HepG2 (cell line): Measurements from ENCODE around the gene ATP8A2. TPM values are rescaled to one million over a fixed set of nuclear protein-coding genes. Genes with fewer than 3 reads are reported as not detected.

ENCODE experiments used
- ATAC-seq: fragments of 200-7000 bp; cut with Tn5 transposase; 3 replicates; pipeline ENCODE4 v1.9.1; 2020; ENCODE audit warnings: mild to moderate bottlenecking, moderate library complexity
- BruUV-seq: library from RNA; stranded (reverse); fragments of 400-500 nt; replicated peaks from 2 replicates; lab custom pipeline; 2021; lab: Mats Ljungman, UMichigan
- CTCF ChIA-PET: fragments of 300-600 bp; formaldehyde crosslinking; extraction: SDS; loops from one replicate; lab custom pipeline; 2021; ENCODE audit warnings: low total read pairs, inconsistent platforms, low intra/inter-chr PET ratio; lab: Yijun Ruan, JAX
- POLR2A ChIA-PET: fragments of 350-600 bp; sonication (Branson Sonifier 250); formaldehyde crosslinking; loops from one replicate; lab custom pipeline; 2020; ENCODE audit warnings: antibody characterized with exemption, inconsistent platforms; lab: Yijun Ruan, JAX
- DNase-seq: peaks from one replicate; pipeline ENCODE4 v3.0.0-alpha.2; 2015; ENCODE audit warnings: low spot score
- FAIRE-seq: peaks from 3 replicates; lab custom pipeline; 2011; peaks lifted over from hg19 to GRCh38; lab: Jason Lieb, UNC
- H2AFZ ChIP-seq: one replicate; pipeline ENCODE4 v1.6.1; 2011; ENCODE audit warnings: low read length, inconsistent platforms
- H3K27ac ChIP-seq: fragments of 300-600 bp; 3 replicates; pipeline ENCODE4 v1.8.0; 2011; ENCODE audit warnings: mixed run types, mild to moderate bottlenecking, mixed read lengths, low read length, inconsistent platforms; ENCODE audit not compliant: insufficient read depth; ENCODE audit errors: extremely low read length
- H3K27me3 ChIP-seq, 2 experiments: fragments of 200-600 bp in 1 of 2; 2 replicates in 1 of 2; 3 replicates in 1 of 2; pipeline versions ENCODE4 v1.6.0 to v1.8.0; 2011; ENCODE audit warnings: low read length in 2 of 2, mild to moderate bottlenecking in 2 of 2, moderate library complexity in 2 of 2, inconsistent platforms in 1 of 2; ENCODE audit not compliant: insufficient read depth in 2 of 2, control insufficient read depth in 1 of 2
- H3K36me3 ChIP-seq, 2 experiments: fragments of 200-600 bp in 1 of 2; replicated peaks in 1 of 2; 2 replicates in 1 of 2; 3 replicates in 1 of 2; pipeline versions ENCODE4 v1.5.1 to v1.8.0; 2011; ENCODE audit warnings: low read length in 2 of 2, inconsistent platforms in 1 of 2; ENCODE audit not compliant: insufficient read depth in 2 of 2, control insufficient read depth in 1 of 2
- H3K4me1 ChIP-seq: 2 replicates; pipeline ENCODE4 v1.5.1; 2012; ENCODE audit warnings: low read length, inconsistent platforms; ENCODE audit not compliant: insufficient read depth
- H3K4me2 ChIP-seq: 2 replicates; pipeline ENCODE4 v1.6.0; 2011; ENCODE audit warnings: low read depth, low read length, inconsistent platforms
- H3K4me3 ChIP-seq, 3 experiments: fragments of 200-600 bp in 1 of 3; sonication (generic), shearing (Covaris generic) in 1 of 3; replicated peaks in 1 of 3; 2 replicates each; pipeline ENCODE4 v1.5.1; 2011 to 2016; ENCODE audit warnings: low read length in 3 of 3, inconsistent platforms in 2 of 3, low read depth in 2 of 3, mild to moderate bottlenecking in 2 of 3, control low read depth in 1 of 3, mixed read lengths in 1 of 3; ENCODE audit not compliant: insufficient read depth in 1 of 3
- H3K79me2 ChIP-seq: one replicate; pipeline ENCODE4 v1.6.1; 2011; ENCODE audit warnings: low read length, inconsistent platforms; ENCODE audit not compliant: insufficient read depth
- H3K9ac ChIP-seq: 2 replicates; pipeline ENCODE4 v1.6.0; 2011; ENCODE audit warnings: mild to moderate bottlenecking, low read depth, low read length, inconsistent platforms; ENCODE audit not compliant: insufficient read depth
- H3K9me3 ChIP-seq: 2 replicates; pipeline ENCODE4 v1.5.1; 2012; ENCODE audit warnings: mild to moderate bottlenecking, low read length
- H4K20me1 ChIP-seq: 2 replicates; pipeline ENCODE4 v1.6.0; 2011; ENCODE audit warnings: inconsistent platforms, mild to moderate bottlenecking, low read length, moderate library complexity; ENCODE audit not compliant: insufficient read depth
- PCBP1 ChIP-seq: fragments of 200-400 bp; formaldehyde crosslinking; IDR thresholded peaks from 2 replicates; pipeline ENCODE4 v1.6.1; 2017; ENCODE audit warnings: mild to moderate bottlenecking, low read depth, low read length, borderline replicate concordance
- YEATS2 ChIP-seq: sonication (generic); formaldehyde crosslinking; IDR thresholded peaks from 2 replicates; pipeline ENCODE4 v1.4.0; 2020; ENCODE audit warnings: missing genetic modification reagents, borderline replicate concordance
- ZNF589 ChIP-seq: sonication (generic); formaldehyde crosslinking; conservative IDR thresholded peaks from 2 replicates; pipeline ENCODE4 v1.8.0; 2022; ENCODE audit warnings: mild to moderate bottlenecking, moderate library complexity, missing genetic modification reagents
- WGBS: methylation state at CpG from one replicate; pipeline ENCODE4 v1.1.6; 2017; ENCODE audit warnings: low lambda C conversion rate; 5-methylcytosine and 5-hydroxymethylcytosine counted together
- in situ Hi-C: cut with HindIII; loops from 2 replicates; pipeline ENCODE4 v1.10.0; 2017; ENCODE audit warnings: low pct_unique_long_range_greater_than_20kb; ENCODE audit not compliant: extremely low pct_ligation_motif_present
- intact Hi-C: fragments of 100-400 bp; cut with micrococcal nuclease; formaldehyde crosslinking; loops from one replicate; pipeline ENCODE4 v1.10.0; 2022; ENCODE audit not compliant: unreplicated experiment
- polyA plus RNA-seq, 8 experiments: library from polyadenylated mRNA; depleted of rRNA in 3 of 8; stranded (reverse) in 7 of 8; unstranded in 1 of 8; fragments of >200 nt; fragmentation: Illumina TruSeq in 4 of 8; extraction: Trizol in 4 of 8; gene quantifications; 2 replicates each; pipeline versions ENCODE4 v1.2.1 to v1.2.3, GENCODE V29; 2011 to 2016; ENCODE audit warnings: low read depth in 4 of 8, missing spikeins in 1 of 8, mixed read lengths in 1 of 8; ENCODE audit not compliant: insufficient read depth in 1 of 8
- total RNA-seq, 5 experiments: library from RNA; depleted of rRNA; stranded (reverse); fragments of >200 nt; fragmentation: Illumina TruSeq; extraction: Trizol; gene quantifications; 2 replicates each; pipeline ENCODE4 v1.2.3, GENCODE V29; 2016; ENCODE audit warnings: low read depth in 1 of 5
- TF ChIP-seq, protein P1 (sequence below): sonication (generic); formaldehyde crosslinking; IDR thresholded peaks from 2 replicates; pipeline ENCODE4 v1.8.0; 2022; ENCODE audit warnings: mild to moderate bottlenecking, missing genetic modification reagents; ENCODE audit not compliant: insufficient replicate concordance
- TF ChIP-seq, protein P2 (sequence below): sonication (generic); formaldehyde crosslinking; IDR thresholded peaks from 2 replicates; pipeline ENCODE4 v1.4.0; 2020; ENCODE audit warnings: missing genetic modification reagents, borderline replicate concordance
- TF ChIP-seq, protein P3 (sequence below): sonication (generic); formaldehyde crosslinking; IDR thresholded peaks from 2 replicates; pipeline ENCODE4 v1.5.0; 2020; ENCODE audit warnings: missing genetic modification reagents
- TF ChIP-seq, protein P4 (sequence below): sonication (generic); formaldehyde crosslinking; IDR thresholded peaks from 2 replicates; pipeline ENCODE4 v1.9.0; 2022; ENCODE audit warnings: missing genetic modification reagents, mild to moderate bottlenecking, borderline replicate concordance
- TF ChIP-seq, protein P5 (sequence below): sonication (generic); formaldehyde crosslinking; IDR thresholded peaks from 2 replicates; pipeline ENCODE4 v1.5.1; 2020; ENCODE audit warnings: missing genetic modification reagents, mild to moderate bottlenecking, borderline replicate concordance

Gene ATP8A2
- total and polyA plus RNA-seq, 2 of the 13 experiments (the other 11 are each of a cell fraction or from before 2014, with no cell fraction given): 0.09 TPM; not detected in 1

DNA sequence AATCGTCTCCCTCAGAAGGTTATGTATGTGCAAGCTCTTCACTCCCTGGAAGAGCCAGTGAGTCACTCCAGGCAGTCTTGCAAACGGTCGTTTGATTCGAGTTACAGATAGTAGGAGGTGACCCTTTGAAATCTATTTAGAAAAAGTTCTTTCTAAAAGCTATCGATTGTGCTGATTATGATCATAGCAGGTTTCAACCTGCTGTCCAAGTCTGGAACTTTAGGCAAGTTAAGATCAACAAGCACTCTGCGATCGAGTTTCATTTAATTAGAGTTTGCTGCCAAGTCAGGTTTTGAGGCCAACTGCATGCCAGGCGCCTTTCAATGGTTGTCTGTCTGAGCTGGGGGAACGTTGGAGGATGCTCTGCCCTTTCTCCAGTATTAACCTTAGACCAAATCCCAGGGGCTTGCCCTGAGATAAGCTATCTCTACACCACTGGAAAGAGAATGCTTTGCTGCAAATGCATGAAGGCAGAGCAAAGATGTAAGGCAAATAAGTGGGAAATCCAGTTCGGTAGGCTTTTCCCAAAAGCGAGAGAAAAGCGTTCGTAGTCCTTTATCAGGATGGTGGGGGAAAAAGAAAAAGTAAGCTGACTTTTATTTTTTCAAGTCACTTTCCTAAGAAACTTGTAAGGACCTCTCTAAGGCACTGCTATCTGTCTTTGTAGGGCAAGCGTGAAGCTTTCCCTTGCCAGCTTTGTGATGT lies 287.5 kb downstream of the ATP8A2 start:
- no peak overlapping the region for H3K4me2 ChIP-seq
- TF ChIP-seq, protein P1, sequence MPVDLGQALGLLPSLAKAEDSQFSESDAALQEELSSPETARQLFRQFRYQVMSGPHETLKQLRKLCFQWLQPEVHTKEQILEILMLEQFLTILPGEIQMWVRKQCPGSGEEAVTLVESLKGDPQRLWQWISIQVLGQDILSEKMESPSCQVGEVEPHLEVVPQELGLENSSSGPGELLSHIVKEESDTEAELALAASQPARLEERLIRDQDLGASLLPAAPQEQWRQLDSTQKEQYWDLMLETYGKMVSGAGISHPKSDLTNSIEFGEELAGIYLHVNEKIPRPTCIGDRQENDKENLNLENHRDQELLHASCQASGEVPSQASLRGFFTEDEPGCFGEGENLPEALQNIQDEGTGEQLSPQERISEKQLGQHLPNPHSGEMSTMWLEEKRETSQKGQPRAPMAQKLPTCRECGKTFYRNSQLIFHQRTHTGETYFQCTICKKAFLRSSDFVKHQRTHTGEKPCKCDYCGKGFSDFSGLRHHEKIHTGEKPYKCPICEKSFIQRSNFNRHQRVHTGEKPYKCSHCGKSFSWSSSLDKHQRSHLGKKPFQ (CRISPR knock-in tag): no peak
- TF ChIP-seq, protein P2, sequence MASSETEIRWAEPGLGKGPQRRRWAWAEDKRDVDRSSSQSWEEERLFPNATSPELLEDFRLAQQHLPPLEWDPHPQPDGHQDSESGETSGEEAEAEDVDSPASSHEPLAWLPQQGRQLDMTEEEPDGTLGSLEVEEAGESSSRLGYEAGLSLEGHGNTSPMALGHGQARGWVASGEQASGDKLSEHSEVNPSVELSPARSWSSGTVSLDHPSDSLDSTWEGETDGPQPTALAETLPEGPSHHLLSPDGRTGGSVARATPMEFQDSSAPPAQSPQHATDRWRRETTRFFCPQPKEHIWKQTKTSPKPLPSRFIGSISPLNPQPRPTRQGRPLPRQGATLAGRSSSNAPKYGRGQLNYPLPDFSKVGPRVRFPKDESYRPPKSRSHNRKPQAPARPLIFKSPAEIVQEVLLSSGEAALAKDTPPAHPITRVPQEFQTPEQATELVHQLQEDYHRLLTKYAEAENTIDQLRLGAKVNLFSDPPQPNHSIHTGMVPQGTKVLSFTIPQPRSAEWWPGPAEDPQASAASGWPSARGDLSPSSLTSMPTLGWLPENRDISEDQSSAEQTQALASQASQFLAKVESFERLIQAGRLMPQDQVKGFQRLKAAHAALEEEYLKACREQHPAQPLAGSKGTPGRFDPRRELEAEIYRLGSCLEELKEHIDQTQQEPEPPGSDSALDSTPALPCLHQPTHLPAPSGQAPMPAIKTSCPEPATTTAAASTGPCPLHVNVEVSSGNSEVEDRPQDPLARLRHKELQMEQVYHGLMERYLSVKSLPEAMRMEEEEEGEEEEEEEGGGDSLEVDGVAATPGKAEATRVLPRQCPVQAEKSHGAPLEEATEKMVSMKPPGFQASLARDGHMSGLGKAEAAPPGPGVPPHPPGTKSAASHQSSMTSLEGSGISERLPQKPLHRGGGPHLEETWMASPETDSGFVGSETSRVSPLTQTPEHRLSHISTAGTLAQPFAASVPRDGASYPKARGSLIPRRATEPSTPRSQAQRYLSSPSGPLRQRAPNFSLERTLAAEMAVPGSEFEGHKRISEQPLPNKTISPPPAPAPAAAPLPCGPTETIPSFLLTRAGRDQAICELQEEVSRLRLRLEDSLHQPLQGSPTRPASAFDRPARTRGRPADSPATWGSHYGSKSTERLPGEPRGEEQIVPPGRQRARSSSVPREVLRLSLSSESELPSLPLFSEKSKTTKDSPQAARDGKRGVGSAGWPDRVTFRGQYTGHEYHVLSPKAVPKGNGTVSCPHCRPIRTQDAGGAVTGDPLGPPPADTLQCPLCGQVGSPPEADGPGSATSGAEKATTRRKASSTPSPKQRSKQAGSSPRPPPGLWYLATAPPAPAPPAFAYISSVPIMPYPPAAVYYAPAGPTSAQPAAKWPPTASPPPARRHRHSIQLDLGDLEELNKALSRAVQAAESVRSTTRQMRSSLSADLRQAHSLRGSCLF (CRISPR knock-in tag): no peak
- TF ChIP-seq, protein P3, sequence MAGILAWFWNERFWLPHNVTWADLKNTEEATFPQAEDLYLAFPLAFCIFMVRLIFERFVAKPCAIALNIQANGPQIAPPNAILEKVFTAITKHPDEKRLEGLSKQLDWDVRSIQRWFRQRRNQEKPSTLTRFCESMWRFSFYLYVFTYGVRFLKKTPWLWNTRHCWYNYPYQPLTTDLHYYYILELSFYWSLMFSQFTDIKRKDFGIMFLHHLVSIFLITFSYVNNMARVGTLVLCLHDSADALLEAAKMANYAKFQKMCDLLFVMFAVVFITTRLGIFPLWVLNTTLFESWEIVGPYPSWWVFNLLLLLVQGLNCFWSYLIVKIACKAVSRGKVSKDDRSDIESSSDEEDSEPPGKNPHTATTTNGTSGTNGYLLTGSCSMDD (CRISPR knock-in tag): no peak
- TF ChIP-seq PCBP1: no peak
- no peak for TF ChIP-seq ZNF589 (CRISPR knock-in tag)
- no peak for TF ChIP-seq YEATS2 (CRISPR knock-in tag)
- TF ChIP-seq, protein P4, sequence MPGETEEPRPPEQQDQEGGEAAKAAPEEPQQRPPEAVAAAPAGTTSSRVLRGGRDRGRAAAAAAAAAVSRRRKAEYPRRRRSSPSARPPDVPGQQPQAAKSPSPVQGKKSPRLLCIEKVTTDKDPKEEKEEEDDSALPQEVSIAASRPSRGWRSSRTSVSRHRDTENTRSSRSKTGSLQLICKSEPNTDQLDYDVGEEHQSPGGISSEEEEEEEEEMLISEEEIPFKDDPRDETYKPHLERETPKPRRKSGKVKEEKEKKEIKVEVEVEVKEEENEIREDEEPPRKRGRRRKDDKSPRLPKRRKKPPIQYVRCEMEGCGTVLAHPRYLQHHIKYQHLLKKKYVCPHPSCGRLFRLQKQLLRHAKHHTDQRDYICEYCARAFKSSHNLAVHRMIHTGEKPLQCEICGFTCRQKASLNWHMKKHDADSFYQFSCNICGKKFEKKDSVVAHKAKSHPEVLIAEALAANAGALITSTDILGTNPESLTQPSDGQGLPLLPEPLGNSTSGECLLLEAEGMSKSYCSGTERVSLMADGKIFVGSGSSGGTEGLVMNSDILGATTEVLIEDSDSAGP: no peak
- TF ChIP-seq, protein P5, sequence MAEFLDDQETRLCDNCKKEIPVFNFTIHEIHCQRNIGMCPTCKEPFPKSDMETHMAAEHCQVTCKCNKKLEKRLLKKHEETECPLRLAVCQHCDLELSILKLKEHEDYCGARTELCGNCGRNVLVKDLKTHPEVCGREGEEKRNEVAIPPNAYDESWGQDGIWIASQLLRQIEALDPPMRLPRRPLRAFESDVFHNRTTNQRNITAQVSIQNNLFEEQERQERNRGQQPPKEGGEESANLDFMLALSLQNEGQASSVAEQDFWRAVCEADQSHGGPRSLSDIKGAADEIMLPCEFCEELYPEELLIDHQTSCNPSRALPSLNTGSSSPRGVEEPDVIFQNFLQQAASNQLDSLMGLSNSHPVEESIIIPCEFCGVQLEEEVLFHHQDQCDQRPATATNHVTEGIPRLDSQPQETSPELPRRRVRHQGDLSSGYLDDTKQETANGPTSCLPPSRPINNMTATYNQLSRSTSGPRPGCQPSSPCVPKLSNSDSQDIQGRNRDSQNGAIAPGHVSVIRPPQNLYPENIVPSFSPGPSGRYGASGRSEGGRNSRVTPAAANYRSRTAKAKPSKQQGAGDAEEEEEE (CRISPR knock-in tag): no peak

More for the DNA sequence above, 287.5 kb downstream of the ATP8A2 start:
- BruUV-seq: no TSS peak
- H2AFZ ChIP-seq: no peak overlapping the region
- no peaks in the 10 kb centered on the region for H3K27me3 ChIP-seq
- H4K20me1 ChIP-seq: no peaks in the 10 kb centered on the region
- intact Hi-C loops (no loop called here), in situ Hi-C loops (no loop called here)
- H3K36me3 ChIP-seq: no peaks in the 10 kb centered on the region
- ChIA-PET CTCF (no interaction called here), POLR2A (no interaction called here)
- no peaks in the 10 kb centered on the region for H3K4me1 ChIP-seq
- H3K27ac ChIP-seq: no peak overlapping the region
- H3K79me2 ChIP-seq: no peaks in the 10 kb centered on the region
- no peak overlapping the region for H3K9ac ChIP-seq
- DNase-seq: no peak
- no peak for ATAC-seq
- 6% methylated on average over 13 of the region's 14 CpGs for WGBS
- H3K4me3 ChIP-seq: no peak overlapping the region
- H3K9me3 ChIP-seq: no peaks in the 10 kb centered on the region
- FAIRE-seq: no peak
